Naive thymus-derived CD8-positive, alpha-beta T cell (primary cell): ENCODE results near the gene SPRR2F. TPM values are rescaled to one million over a fixed set of nuclear protein-coding genes. Genes with fewer than 3 reads are reported as not detected.
"Not testable (repeated sequence)": the region's sequence is repeated elsewhere in the genome, so short reads cannot be mapped to it uniquely, and the experiment has no call there.

Experiments
- ATAC-seq, 2 donors: fragments of 150-1000 bp; cut with Tn5 transposase in 1 of 2; sonication (Bioruptor Pico), chemical (Tn5 transposase) in 1 of 2; 1 replicate in 1 of 2; 2 replicates in 1 of 2; pipeline ENCODE4 v1.10.0; 2021; ENCODE audit warnings: mild to moderate bottlenecking in 2 of 2, moderate library complexity in 2 of 2
- POLR2A ChIA-PET: fragments of 350-600 bp; sonication (Branson Sonifier 250); formaldehyde crosslinking; loops from one replicate; lab custom pipeline; 2021; ENCODE audit warnings: antibody characterized with exemption; lab: Charles Lee
- DNase-seq, 10 donors: peaks; one replicate each; pipeline versions ENCODE4 v3.0.0 to v3.0.0-alpha.2; 2020 to 2022
- H3K27ac Mint-ChIP-seq, 10 donors: one replicate each; pipeline ENCODE4 v1.8.0; 2020 to 2022; ENCODE audit warnings: mild to moderate bottlenecking in 10 of 10, mixed read lengths in 10 of 10, moderate library complexity in 4 of 10, inconsistent platforms in 1 of 10
- H3K27me3 Mint-ChIP-seq, 5 donors: one replicate each; pipeline ENCODE4 v1.8.0; 2021 to 2022; ENCODE audit warnings: mixed read lengths in 5 of 5
- H3K36me3 Mint-ChIP-seq, 3 donors: one replicate each; pipeline ENCODE4 v1.8.0; 2020 to 2022; ENCODE audit warnings: mixed read lengths in 3 of 3, mild to moderate bottlenecking in 2 of 3, inconsistent platforms in 1 of 3
- H3K4me1 Mint-ChIP-seq, 4 donors: one replicate each; pipeline ENCODE4 v1.8.0; 2021 to 2022; ENCODE audit warnings: mixed read lengths in 4 of 4
- H3K4me3 Mint-ChIP-seq, 10 donors: one replicate each; pipeline ENCODE4 v1.8.0; 2020 to 2022; ENCODE audit warnings: mild to moderate bottlenecking in 10 of 10, mixed read lengths in 10 of 10, moderate library complexity in 6 of 10, inconsistent platforms in 1 of 10
- H3K9me3 Mint-ChIP-seq, 9 donors: one replicate each; pipeline ENCODE4 v1.8.0; 2020 to 2022; ENCODE audit warnings: mixed read lengths in 9 of 9, mild to moderate bottlenecking in 3 of 9, inconsistent platforms in 1 of 9, moderate library complexity in 1 of 9
- polyA plus RNA-seq, 3 donors: library from polyadenylated mRNA; unstranded; fragments of 300-500 nt; fragmentation: Illumina TruSeq; gene quantifications; one replicate each; pipeline ENCODE4 v1.2.3, GENCODE V29; 2021
- total RNA-seq, 8 experiments: library from RNA in 2 of 8; stranded (reverse) in 2 of 8; gene quantifications; one replicate each; pipeline ENCODE4 v1.2.3 and lab custom pipeline; 2021 to 2026

Gene SPRR2F
- total RNA-seq (not detected), polyA plus RNA-seq (not detected), total RNA-seq (lab: John Stamatoyannopoulos, UW) (0 reads per million in 6 experiments)

- no peaks in the 10 kb centered on the region for H3K36me3 Mint-ChIP-seq
- peaks cover 0 to 4% (median 2%) of the 10 kb centered on the region in 9 donors for H3K9me3 Mint-ChIP-seq
- no peak within 1 kb of the TSS for H3K4me3 Mint-ChIP-seq
- POLR2A ChIA-PET: no interaction called here
- H3K27me3 Mint-ChIP-seq: peaks cover 9 to 61% (median 36%) of the 10 kb centered on the region in 5 donors
- H3K27ac Mint-ChIP-seq: no peak within 1 kb of the TSS
- DNase-seq: no peak
- ATAC-seq: no peak
- no peaks in the 10 kb centered on the region for H3K4me1 Mint-ChIP-seq
These were observed at the start of gene SPRR2F for GRCh38 chr1:153113416-153113815. Gene SPRR2F, minus strand, starts transcription at chr1:153113516. Its CDS starts 783 bp downstream, at chr1:153112733.

GRCh38 chr1:153155541-153155940 is 42.2 kb upstream of the SPRR2F start:
- H3K9me3 Mint-ChIP-seq: peaks cover 0 to 33% (median 12%) of the 10 kb centered on the region in 9 donors

GRCh38 chr1:153152481-153152880 is 39.2 kb upstream of the SPRR2F start:
- Mint-ChIP-seq H3K4me1 (no peaks in the 10 kb centered on the region), H3K36me3 (no peaks in the 10 kb centered on the region), H3K27me3 (peaks cover 22 to 59% (median 28%) of the 10 kb centered on the region in 5 donors), H3K9me3 (peaks cover 0 to 5% (median under 1%) of the 10 kb centered on the region in 9 donors), H3K4me3 (no peak overlapping the region), H3K27ac (no peak overlapping the region)
- DNase-seq (no peak), ATAC-seq (no peak)
- POLR2A ChIA-PET: no interaction called here

More at GRCh38 chr1:153155541-153155940, 42.2 kb upstream of the SPRR2F start:
- peaks cover 17 to 42% (median 25%) of the 10 kb centered on the region in 5 donors for H3K27me3 Mint-ChIP-seq
- H3K27ac Mint-ChIP-seq: no peak overlapping the region
- H3K4me3 Mint-ChIP-seq: no peak overlapping the region
- POLR2A ChIA-PET: no interaction called here
- H3K4me1 Mint-ChIP-seq: no peaks in the 10 kb centered on the region
- ATAC-seq: no peak
- H3K36me3 Mint-ChIP-seq: peaks cover 0 to 9% (median 0%) of the 10 kb centered on the region in 3 donors
- DNase-seq: no peak

GRCh38 chr1:153150846-153151245 is 37.5 kb upstream of the SPRR2F start, which contains the start of gene SPRR2G:
Gene SPRR2G, minus strand, starts transcription at chr1:153150890. Its CDS starts 780 bp downstream, at chr1:153150110.
- no peak for ATAC-seq
- POLR2A ChIA-PET: no interaction called here
- Mint-ChIP-seq H3K36me3 (no peaks in the 10 kb centered on the region), H3K4me1 (no peaks in the 10 kb centered on the region), H3K4me3 (no peak within 1 kb of the TSS), H3K9me3 (no peaks in the 10 kb centered on the region), H3K27ac (no peak within 1 kb of the TSS), H3K27me3 (peaks cover 22 to 62% (median 28%) of the 10 kb centered on the region in 5 donors)
- DNase-seq: no peak

- ATAC-seq (no peak), DNase-seq (no peak)
- no peaks in the 10 kb centered on the region for H3K9me3 Mint-ChIP-seq
- H3K4me1 Mint-ChIP-seq: no peaks in the 10 kb centered on the region
- POLR2A ChIA-PET: no interaction called here
- H3K27ac Mint-ChIP-seq: no peak overlapping the region
- peaks cover 11 to 54% (median 29%) of the 10 kb centered on the region in 5 donors for H3K27me3 Mint-ChIP-seq
- no peak overlapping the region for H3K4me3 Mint-ChIP-seq
- no peaks in the 10 kb centered on the region for H3K36me3 Mint-ChIP-seq
These were observed 28.1 kb upstream of the SPRR2F start for GRCh38 chr1:153141377-153141776.

- Mint-ChIP-seq H3K27ac (no peak overlapping the region), H3K36me3 (no peaks in the 10 kb centered on the region), H3K27me3 (peaks cover 11 to 55% (median 30%) of the 10 kb centered on the region in 5 donors), H3K9me3 (no peaks in the 10 kb centered on the region), H3K4me1 (no peaks in the 10 kb centered on the region), H3K4me3 (no peak overlapping the region)
- DNase-seq: no peak
- POLR2A ChIA-PET: no interaction called here
- no peak for ATAC-seq
These were observed 27.2 kb upstream of the SPRR2F start for GRCh38 chr1:153140484-153140883.

- Mint-ChIP-seq H3K27ac (no peak overlapping the region), H3K4me1 (no peaks in the 10 kb centered on the region), H3K36me3 (no peaks in the 10 kb centered on the region), H3K27me3 (peaks cover 26 to 85% (median 42%) of the 10 kb centered on the region in 5 donors), H3K4me3 (no peak overlapping the region), H3K9me3 (no peaks in the 10 kb centered on the region)
- POLR2A ChIA-PET: no interaction called here
- ATAC-seq (no peak), DNase-seq (no peak)
These were observed 20.4 kb upstream of the SPRR2F start for GRCh38 chr1:153133743-153134142.

- Mint-ChIP-seq H3K4me3 (no peak overlapping the region), H3K4me1 (no peaks in the 10 kb centered on the region), H3K9me3 (no peaks in the 10 kb centered on the region), H3K27ac (no peak overlapping the region), H3K36me3 (no peaks in the 10 kb centered on the region), H3K27me3 (peaks cover 26 to 85% (median 42%) of the 10 kb centered on the region in 5 donors)
- no peak for DNase-seq
- POLR2A ChIA-PET: no interaction called here
- no peak for ATAC-seq
These were observed 20.0 kb upstream of the SPRR2F start for GRCh38 chr1:153133267-153133666.

GRCh38 chr1:153128688-153129087 is 15.4 kb upstream of the SPRR2F start:
- H3K9me3 Mint-ChIP-seq: peaks cover 4 to 38% (median 16%) of the 10 kb centered on the region in 9 donors
- H3K27ac Mint-ChIP-seq, H3K4me1 Mint-ChIP-seq, POLR2A ChIA-PET, ATAC-seq, DNase-seq, H3K4me3 Mint-ChIP-seq: not testable (repeated sequence)
- H3K36me3 Mint-ChIP-seq: peaks cover 0 to 11% (median 0%) of the 10 kb centered on the region in 3 donors
- H3K27me3 Mint-ChIP-seq: peaks cover 18 to 48% (median 26%) of the 10 kb centered on the region in 5 donors

GRCh38 chr1:153127296-153127695 is 14.0 kb upstream of the SPRR2F start:
- POLR2A ChIA-PET: no interaction called here
- no peak overlapping the region for H3K27ac Mint-ChIP-seq
- H3K4me1 Mint-ChIP-seq: peaks cover 0 to 2% (median 0%) of the 10 kb centered on the region in 4 donors
- peaks cover 0 to 15% (median 0%) of the 10 kb centered on the region in 3 donors for H3K36me3 Mint-ChIP-seq
- H3K27me3 Mint-ChIP-seq: peaks cover 15 to 35% (median 17%) of the 10 kb centered on the region in 5 donors
- H3K4me3 Mint-ChIP-seq: no peak overlapping the region
- no peak for DNase-seq
- no peak for ATAC-seq
- H3K9me3 Mint-ChIP-seq: peaks cover 4 to 50% (median 17%) of the 10 kb centered on the region in 9 donors

GRCh38 chr1:153125536-153125935 is 12.2 kb upstream of the SPRR2F start:
- DNase-seq (no peak), ATAC-seq (no peak)
- no peak overlapping the region for H3K4me3 Mint-ChIP-seq
- H3K4me1 Mint-ChIP-seq: peaks cover 0 to 2% (median 0%) of the 10 kb centered on the region in 4 donors
- H3K9me3 Mint-ChIP-seq: peaks cover 4 to 50% (median 17%) of the 10 kb centered on the region in 9 donors
- POLR2A ChIA-PET: no interaction called here
- peaks cover 10 to 24% (median 15%) of the 10 kb centered on the region in 5 donors for H3K27me3 Mint-ChIP-seq
- no peak overlapping the region for H3K27ac Mint-ChIP-seq
- peaks cover 0 to 15% (median 0%) of the 10 kb centered on the region in 3 donors for H3K36me3 Mint-ChIP-seq

- H3K4me1 Mint-ChIP-seq, POLR2A ChIA-PET: not testable (repeated sequence)
- H3K27me3 Mint-ChIP-seq: peaks cover 9 to 24% (median 14%) of the 10 kb centered on the region in 5 donors
These were observed 10.5 kb upstream of the SPRR2F start for GRCh38 chr1:153123793-153124192.

GRCh38 chr1:153122831-153123421 is 9.6 kb upstream of the SPRR2F start:
- Mint-ChIP-seq H3K4me1 (peaks cover 0 to 2% (median 0%) of the 10 kb centered on the region in 4 donors), H3K4me3 (no peak overlapping the region), H3K36me3 (peaks cover 0 to 15% (median 0%) of the 10 kb centered on the region in 3 donors), H3K9me3 (peaks cover 4 to 50% (median 17%) of the 10 kb centered on the region in 9 donors), H3K27ac (no peak overlapping the region), H3K27me3 (peaks cover 10 to 29% (median 17%) of the 10 kb centered on the region in 5 donors)
- POLR2A ChIA-PET: no interaction called here
- DNase-seq: no peak
- ATAC-seq: no peak

More at GRCh38 chr1:153123793-153124192, 10.5 kb upstream of the SPRR2F start:
- not testable (repeated sequence) for H3K4me3 Mint-ChIP-seq, ATAC-seq, DNase-seq, H3K27ac Mint-ChIP-seq
- peaks cover 4 to 50% (median 17%) of the 10 kb centered on the region in 9 donors for H3K9me3 Mint-ChIP-seq
- peaks cover 0 to 15% (median 0%) of the 10 kb centered on the region in 3 donors for H3K36me3 Mint-ChIP-seq
